Endothelial cell of umbilical vein (primary cell): ENCODE measurements around the gene MYBBP1A. TPM values are rescaled to one million over a fixed set of nuclear protein-coding genes. Genes with fewer than 3 reads are reported as not detected.

ENCODE experiments used
- BruUV-seq: library from RNA; stranded (reverse); fragments of 400-500 nt; replicated peaks from 2 replicates; lab custom pipeline; 2021; lab: Mats Ljungman, UMichigan
- CTCF ChIA-PET: fragments of 300-600, 350-600 bp; sonication (Branson Sonifier 250); formaldehyde crosslinking; loops from one replicate; lab custom pipeline; 2021; ENCODE audit warnings: antibody characterized with exemption, inconsistent platforms; lab: Charles Lee
- POLR2A ChIA-PET: fragments of 300-600, 350-600 bp; sonication (Branson Sonifier 250); formaldehyde crosslinking; loops from one replicate; lab custom pipeline; 2021; ENCODE audit warnings: antibody characterized with exemption, inconsistent platforms; lab: Charles Lee
- DNase-seq: peaks from one replicate; pipeline ENCODE4 v3.0.0-alpha.2; 2011; ENCODE audit warnings: low read depth, low spot score
- FAIRE-seq: peaks from 2 replicates; lab custom pipeline; 2011; peaks lifted over from hg19 to GRCh38; lab: Jason Lieb, UNC
- H2AFZ ChIP-seq: 2 replicates; pipeline ENCODE4 v1.6.0; 2012; ENCODE audit warnings: low read depth, low read length, control low read depth, inconsistent platforms
- H3K27ac ChIP-seq: 2 replicates; pipeline ENCODE4 v1.5.1; 2011; ENCODE audit warnings: low read depth, mild to moderate bottlenecking, control low read depth, low read length, moderate library complexity; ENCODE audit not compliant: insufficient read depth
- H3K27me3 ChIP-seq, 2 experiments: 2 replicates each; pipeline versions ENCODE4 v1.6.0 to v1.6.1; 2011; ENCODE audit warnings: low read length in 2 of 2, mixed read lengths in 1 of 2; ENCODE audit not compliant: control insufficient read depth in 2 of 2, insufficient read depth in 2 of 2
- H3K36me3 ChIP-seq, 2 experiments: 2 replicates in 1 of 2; 3 replicates in 1 of 2; pipeline ENCODE4 v1.5.1; 2011; ENCODE audit warnings: low read length in 2 of 2, mild to moderate bottlenecking in 1 of 2, moderate library complexity in 1 of 2; ENCODE audit not compliant: control insufficient read depth in 2 of 2, insufficient read depth in 2 of 2; ENCODE audit errors: extremely low read depth in 1 of 2
- H3K4me1 ChIP-seq: 3 replicates; pipeline ENCODE4 v1.5.1; 2011; ENCODE audit warnings: mild to moderate bottlenecking, low read length; ENCODE audit not compliant: control insufficient read depth, insufficient read depth; ENCODE audit errors: extremely low read depth
- H3K4me2 ChIP-seq: 2 replicates; pipeline ENCODE4 v1.6.1; 2011; ENCODE audit warnings: low read length, control low read depth, mixed read lengths; ENCODE audit not compliant: insufficient read depth
- H3K4me3 ChIP-seq, 3 experiments: fragments of 200-600 bp in 1 of 3; sonication (generic), shearing (Covaris generic) in 1 of 3; replicated peaks in 1 of 3; 2 replicates each; pipeline ENCODE4 v1.5.1; 2011 to 2016; ENCODE audit warnings: control low read depth in 3 of 3, low read length in 3 of 3, mild to moderate bottlenecking in 2 of 3, inconsistent platforms in 1 of 3, low read depth in 1 of 3, moderate library complexity in 1 of 3; ENCODE audit not compliant: insufficient read depth in 1 of 3
- H3K79me2 ChIP-seq: 2 replicates; pipeline ENCODE4 v1.6.0; 2012; ENCODE audit warnings: low read length, inconsistent platforms; ENCODE audit not compliant: control insufficient read depth, insufficient read depth
- H3K9ac ChIP-seq: replicated peaks from 2 replicates; pipeline ENCODE3; 2011; ENCODE audit warnings: low read length, control low read depth; ENCODE audit not compliant: insufficient read depth; ENCODE audit errors: extremely low read depth
- H3K9me1 ChIP-seq: replicated peaks from 3 replicates; pipeline ENCODE4 v1.6.0; 2011; ENCODE audit warnings: mild to moderate bottlenecking, low read length; ENCODE audit not compliant: control insufficient read depth, insufficient read depth; ENCODE audit errors: extremely low read depth
- H3K9me3 ChIP-seq: replicated peaks from 2 replicates; pipeline ENCODE4 v1.5.1; 2012; ENCODE audit warnings: low read length, inconsistent platforms; ENCODE audit not compliant: control insufficient read depth, insufficient read depth
- H4K20me1 ChIP-seq: replicated peaks from 2 replicates; pipeline ENCODE3; 2011; ENCODE audit warnings: mild to moderate bottlenecking, low read length; ENCODE audit not compliant: control insufficient read depth, insufficient read depth; ENCODE audit errors: extremely low read depth
- EZH2 ChIP-seq: IDR thresholded peaks from 2 replicates; pipeline ENCODE4 v1.6.1; 2012; ENCODE audit warnings: borderline replicate concordance, low read depth, mild to moderate bottlenecking, moderate library complexity, low read length, inconsistent platforms; ENCODE audit not compliant: severe bottlenecking
- FOS ChIP-seq: IDR thresholded peaks from 2 replicates; pipeline ENCODE4 v1.6.1; 2011; ENCODE audit warnings: mild to moderate bottlenecking, low read length, moderate library complexity, borderline replicate concordance; ENCODE audit not compliant: insufficient read depth
- GATA2 ChIP-seq: IDR thresholded peaks from 2 replicates; pipeline ENCODE4 v1.7.0; 2011; ENCODE audit warnings: low read depth, mild to moderate bottlenecking, moderate library complexity, mixed read lengths, low read length; ENCODE audit not compliant: insufficient read length, insufficient read depth
- JUN ChIP-seq: IDR thresholded peaks from 2 replicates; pipeline ENCODE4 v1.6.1; 2011; ENCODE audit warnings: borderline replicate concordance, low read depth; ENCODE audit not compliant: insufficient read length, insufficient read depth
- MYC ChIP-seq: IDR thresholded peaks from one replicate; pipeline ENCODE4 v1.6.1; 2011; ENCODE audit warnings: mild to moderate bottlenecking, low read depth, low read length
- POLR2A ChIP-seq: IDR thresholded peaks from 2 replicates; pipeline ENCODE4 v1.6.1; 2012; ENCODE audit warnings: low read depth, mild to moderate bottlenecking, control low read depth, low read length
- dilution Hi-C: fragments of 300-500 bp; cut with MboI; formaldehyde crosslinking; loops from one replicate; pipeline ENCODE4 v1.15.0; 2019; ENCODE audit warnings: low sequenced_read_pairs; ENCODE audit not compliant: extremely low pct_ligation_motif_present
- intact Hi-C: fragments of 100-400 bp; cut with micrococcal nuclease; formaldehyde crosslinking; loops from one replicate; pipeline ENCODE4 v1.10.0; 2022
- polyA plus RNA-seq, 4 experiments: library from polyadenylated mRNA; depleted of rRNA in 3 of 4; stranded (reverse) in 3 of 4; unstranded in 1 of 4; fragments of >200 nt; gene quantifications; 2 replicates each; pipeline versions ENCODE4 v1.2.1 to v1.2.3, GENCODE V29; 2011 to 2012; ENCODE audit warnings: missing spikeins in 1 of 4
- total RNA-seq: library from RNA; stranded (reverse); gene quantifications from 2 replicates; pipeline ENCODE4 v1.2.3, GENCODE V29; 2021
- TF ChIP-seq, protein P1 (sequence below): IDR thresholded peaks from 2 replicates; pipeline ENCODE4 v1.6.1; 2011; ENCODE audit not compliant: insufficient read depth, insufficient read length
- TF ChIP-seq, protein P2 (sequence below), 2 donors: IDR thresholded peaks; 1 replicate in 1 of 2; 2 replicates in 1 of 2; pipeline ENCODE4 v1.5.1; 2011; ENCODE audit warnings: low read length in 2 of 2, mild to moderate bottlenecking in 2 of 2, moderate library complexity in 2 of 2, control low read depth in 1 of 2, inconsistent platforms in 1 of 2, low read depth in 1 of 2; ENCODE audit not compliant: insufficient read depth in 1 of 2; ENCODE audit errors: extremely low read depth in 1 of 2

The MYBBP1A gene
- total and polyA plus RNA-seq, 2 donors (not counting 3 experiments of a cell fraction or from before 2014, with no cell fraction given) = 26.8 to 79.2 TPM

DNA sequence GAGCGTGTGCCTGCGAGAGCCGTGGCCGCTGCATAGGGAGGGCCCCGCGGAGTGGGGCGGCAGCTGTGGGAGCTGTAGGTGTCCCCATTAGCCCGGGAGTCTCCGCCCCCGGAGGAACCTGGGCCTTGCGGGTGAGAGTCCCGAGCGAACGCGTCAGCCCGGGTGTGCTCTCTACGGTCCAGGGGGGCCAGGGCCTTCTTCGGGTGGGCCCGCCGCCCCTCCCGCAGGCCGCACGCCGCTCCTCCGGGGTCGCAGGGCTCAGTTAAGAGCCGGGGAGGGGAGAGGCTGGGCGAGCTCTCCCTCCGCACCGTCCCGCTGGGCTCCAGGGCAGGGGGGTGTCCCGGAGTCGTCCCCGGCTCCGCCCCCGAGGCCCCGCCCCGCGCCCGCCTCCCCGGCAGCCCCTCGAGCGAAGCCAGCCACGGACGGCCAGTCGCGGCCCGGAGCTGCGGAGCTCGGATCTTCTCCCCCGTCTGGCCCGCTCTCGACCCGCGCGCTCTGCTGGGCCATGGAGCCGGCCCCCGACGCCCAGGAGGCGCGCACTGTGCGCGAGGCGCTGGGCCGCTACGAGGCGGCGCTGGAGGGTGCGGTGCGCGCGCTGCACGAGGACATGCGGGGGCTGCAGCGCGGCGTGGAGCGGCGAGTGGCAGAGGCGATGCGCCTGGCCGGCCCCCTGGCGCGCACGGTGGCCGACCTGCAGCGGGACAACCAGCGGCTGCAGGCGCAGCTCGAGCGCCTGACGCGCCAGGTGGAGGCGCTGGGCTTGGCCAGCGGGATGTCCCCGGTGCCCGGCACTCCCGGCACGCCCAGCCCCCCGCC is 29.1 kb upstream of the MYBBP1A start, which contains the start of gene SMTNL2:
Gene SMTNL2, plus strand, starts transcription at position 429 of the 816 bp plus-strand sequence. Its CDS starts 77 bp downstream, at position 506.
- no peak within 1 kb of the TSS for H3K4me2 ChIP-seq

More for the DNA sequence above, 29.1 kb upstream of the MYBBP1A start, which contains the start of gene SMTNL2:
- Histone ChIP-seq H4K20me1 (no peaks in the 10 kb centered on the region), H3K4me3 (peak within 1 kb of the TSS in 1 of 3 experiments; percentile 37), H3K9me3 (no peaks in the 10 kb centered on the region), H2AFZ (no peak within 1 kb of the TSS), H3K79me2 (no peaks in the 10 kb centered on the region), H3K9me1 (no peaks in the 10 kb centered on the region), H3K4me1 (no peaks in the 10 kb centered on the region), H3K27ac (no peak within 1 kb of the TSS), H3K27me3 (peaks cover 29 to 35% of the 10 kb centered on the region in 2 experiments), H3K36me3 (no peaks in the 10 kb centered on the region), H3K9ac (no peak within 1 kb of the TSS)
- ChIA-PET CTCF (interaction anchor here (0.8 to 2.2 kb wide), 2 partner anchors 11 to 17 kb away, joined by 4 to 24 read pairs; no protein-coding TSS in a partner anchor), POLR2A (no interaction called here)
- no peak for DNase-seq
- FAIRE-seq = no peak
- intact Hi-C loops (no loop called here), dilution Hi-C loops (no loop called here)
- BruUV-seq = no TSS peak
- TF ChIP-seq, protein P1, sequence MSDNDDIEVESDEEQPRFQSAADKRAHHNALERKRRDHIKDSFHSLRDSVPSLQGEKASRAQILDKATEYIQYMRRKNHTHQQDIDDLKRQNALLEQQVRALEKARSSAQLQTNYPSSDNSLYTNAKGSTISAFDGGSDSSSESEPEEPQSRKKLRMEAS = no peak
- TF ChIP-seq FOS (no peak), POLR2A (no peak), MYC (no peak), EZH2 (peak; percentile 81), GATA2 (no peak), JUN (no peak)
- TF ChIP-seq, protein P2, sequence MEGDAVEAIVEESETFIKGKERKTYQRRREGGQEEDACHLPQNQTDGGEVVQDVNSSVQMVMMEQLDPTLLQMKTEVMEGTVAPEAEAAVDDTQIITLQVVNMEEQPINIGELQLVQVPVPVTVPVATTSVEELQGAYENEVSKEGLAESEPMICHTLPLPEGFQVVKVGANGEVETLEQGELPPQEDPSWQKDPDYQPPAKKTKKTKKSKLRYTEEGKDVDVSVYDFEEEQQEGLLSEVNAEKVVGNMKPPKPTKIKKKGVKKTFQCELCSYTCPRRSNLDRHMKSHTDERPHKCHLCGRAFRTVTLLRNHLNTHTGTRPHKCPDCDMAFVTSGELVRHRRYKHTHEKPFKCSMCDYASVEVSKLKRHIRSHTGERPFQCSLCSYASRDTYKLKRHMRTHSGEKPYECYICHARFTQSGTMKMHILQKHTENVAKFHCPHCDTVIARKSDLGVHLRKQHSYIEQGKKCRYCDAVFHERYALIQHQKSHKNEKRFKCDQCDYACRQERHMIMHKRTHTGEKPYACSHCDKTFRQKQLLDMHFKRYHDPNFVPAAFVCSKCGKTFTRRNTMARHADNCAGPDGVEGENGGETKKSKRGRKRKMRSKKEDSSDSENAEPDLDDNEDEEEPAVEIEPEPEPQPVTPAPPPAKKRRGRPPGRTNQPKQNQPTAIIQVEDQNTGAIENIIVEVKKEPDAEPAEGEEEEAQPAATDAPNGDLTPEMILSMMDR (IDR thresholded peaks at IDR 0.05; ENCODE audit: extremely low read depth in 1 of 2, insufficient read depth in 1 of 2, low read depth in 1 of 2, low read length in 2 of 2) = no peak
